SH-SY5Y (cell line): ENCODE results near the gene LTB4R.

ENCODE experiments used
- GATA2 ChIP-seq: IDR thresholded peaks from 2 replicates; pipeline ENCODE4 v1.6.1; 2011; ENCODE audit warnings: mild to moderate bottlenecking, low read depth, low read length
- GATA3 ChIP-seq: IDR thresholded peaks from 2 replicates; pipeline ENCODE4 v1.6.1; 2011; ENCODE audit warnings: low read depth, mild to moderate bottlenecking, low read length, moderate library complexity

GRCh38 chr14:24314377-24315193 lies 3.3 kb downstream of the LTB4R start:
- no peak for TF ChIP-seq GATA2
- no peak for TF ChIP-seq GATA3
